A204.1 (cell line): ENCODE measurements around the gene FUZ.

Source experiments
- FAIRE-seq: peaks from 2 replicates; lab custom pipeline; 2012; peaks lifted over from hg19 to GRCh38; lab: Jason Lieb, UNC

FUZ gene

GRCh38 chr19:49805822-49806619, 7.1 kb downstream of the FUZ start:
- FAIRE-seq = no peak

- no peak for FAIRE-seq
Observed at GRCh38 chr19:49803529-49803856, 9.6 kb downstream of the FUZ start.

- FAIRE-seq = no peak
Observed at GRCh38 chr19:49802836-49803528, 10.1 kb downstream of the FUZ start.

GRCh38 chr19:49801966-49802661, 11.0 kb downstream of the FUZ start:
- FAIRE-seq = no peak

- FAIRE-seq = no peak
Observed at GRCh38 chr19:49801401-49801888, 11.6 kb downstream of the FUZ start.

GRCh38 chr19:49800771-49801170, 12.3 kb downstream of the FUZ start:
- FAIRE-seq = no peak

GRCh38 chr19:49799798-49800376, 13.2 kb downstream of the FUZ start:
- no peak for FAIRE-seq

GRCh38 chr19:49799271-49799797, 13.8 kb downstream of the FUZ start:
- FAIRE-seq = no peak

- no peak for FAIRE-seq
Observed at GRCh38 chr19:49798574-49798973, 14.5 kb downstream of the FUZ start.

- FAIRE-seq = no peak
Observed at GRCh38 chr19:49795615-49796014, 17.5 kb downstream of the FUZ start.

GRCh38 chr19:49793561-49793840, 19.6 kb downstream of the FUZ start:
- no peak for FAIRE-seq

- no peak for FAIRE-seq
Observed at GRCh38 chr19:49792829-49793560, 20.1 kb downstream of the FUZ start.

GRCh38 chr19:49791776-49792445, 21.2 kb downstream of the FUZ start:
- FAIRE-seq = no peak

GRCh38 chr19:49790866-49791265, 22.2 kb downstream of the FUZ start:
- FAIRE-seq = no peak

- no peak for FAIRE-seq
Observed at GRCh38 chr19:49788857-49789256, 24.2 kb downstream of the FUZ start.

- no peak for FAIRE-seq
Observed at GRCh38 chr19:49787746-49788145, 25.3 kb downstream of the FUZ start.

GRCh38 chr19:49786376-49786820, 26.7 kb downstream of the FUZ start:
- FAIRE-seq = no peak

- no peak for FAIRE-seq
Observed at GRCh38 chr19:49782515-49782914, 30.6 kb downstream of the FUZ start.

- no peak for FAIRE-seq
Observed at GRCh38 chr19:49781394-49781793, 31.7 kb downstream of the FUZ start.

- no peak for FAIRE-seq
Observed at GRCh38 chr19:49780861-49781260, 32.2 kb downstream of the FUZ start.
